ENCODE results near the gene MYL12A.
"Not testable (repeated sequence)": the region's sequence is repeated elsewhere in the genome, so short reads cannot be mapped to it uniquely, and the experiment has no call there.

The MYL12A gene

GRCh38 chr18:3219241-3219630 is 28.4 kb upstream of the MYL12A start:
- Histone ChIP-seq H4K20me1 (ENCODE audit: insufficient read depth, low read length) (no peaks in the 10 kb centered on the region), H3K9me3 (ENCODE audit: insufficient read depth, low read length, severe bottlenecking) (no peaks in the 10 kb centered on the region), H3K4me2 (ENCODE audit: insufficient read depth, low read length) (no peak overlapping the region), H3K9ac (ENCODE audit: low read depth, low read length) (no peak overlapping the region), H3K36me3 (ENCODE audit: insufficient read depth, low read length) (no peaks in the 10 kb centered on the region), H3K27me3 (ENCODE audit: insufficient read depth, low read length, poor library complexity) (no peaks in the 10 kb centered on the region), H3K27ac (ENCODE audit: low read length) (no peak overlapping the region), H3K4me1 (ENCODE audit: insufficient read depth, low read length) (no peaks in the 10 kb centered on the region), H2AFZ (ENCODE audit: low read depth, low read length) (no peak overlapping the region), H3K4me3 (ENCODE audit: low read depth in 1 of 2, low read length in 2 of 2) (no peak overlapping the region), H3K79me2 (ENCODE audit: insufficient read depth, low read length) (no peaks in the 10 kb centered on the region)
- TF ChIP-seq EZH2 (IDR thresholded peaks at IDR 0.05; ENCODE audit: borderline replicate concordance, low read depth, low read length, severe bottlenecking): no peak
- TF ChIP-seq CTCF (IDR thresholded peaks at IDR 0.05; ENCODE audit: borderline replicate concordance, extremely low read depth, low read length, poor library complexity, severe bottlenecking): no peak
- ATAC-seq (ENCODE audit: insufficient read depth, low read depth) (no peak), DNase-seq (no peak)

- Histone ChIP-seq H3K27me3 (ENCODE audit: insufficient read depth, low read length, poor library complexity) (no peaks in the 10 kb centered on the region), H3K4me1 (ENCODE audit: insufficient read depth, low read length) (no peaks in the 10 kb centered on the region), H3K4me3 (ENCODE audit: low read depth in 1 of 2, low read length in 2 of 2) (no peak within 1 kb of the TSS), H3K9me3 (ENCODE audit: insufficient read depth, low read length, severe bottlenecking) (no peaks in the 10 kb centered on the region), H4K20me1 (ENCODE audit: insufficient read depth, low read length) (no peaks in the 10 kb centered on the region), H3K9ac (ENCODE audit: low read depth, low read length) (no peak within 1 kb of the TSS), H3K79me2 (ENCODE audit: insufficient read depth, low read length) (no peaks in the 10 kb centered on the region), H2AFZ (ENCODE audit: low read depth, low read length) (no peak within 1 kb of the TSS), H3K27ac (ENCODE audit: low read length) (no peak within 1 kb of the TSS), H3K36me3 (ENCODE audit: insufficient read depth, low read length) (no peaks in the 10 kb centered on the region), H3K4me2 (ENCODE audit: insufficient read depth, low read length) (no peak within 1 kb of the TSS)
- TF ChIP-seq EZH2 (IDR thresholded peaks at IDR 0.05; ENCODE audit: borderline replicate concordance, low read depth, low read length, severe bottlenecking) (no peak), CTCF (IDR thresholded peaks at IDR 0.05; ENCODE audit: borderline replicate concordance, extremely low read depth, low read length, poor library complexity, severe bottlenecking) (no peak)
- no peak for DNase-seq
- no peak for ATAC-seq (ENCODE audit: insufficient read depth, low read depth)
Measured at GRCh38 chr18:3219631-3220335, 27.8 kb upstream of the MYL12A start, which contains the start of gene MYOM1. Gene MYOM1 (minus strand): TSS chr18:3219968. CDS start chr18:3215223, 4,745 bp downstream.

- H3K27me3 ChIP-seq (ENCODE audit: insufficient read depth, low read length, poor library complexity); H3K4me1 ChIP-seq (ENCODE audit: insufficient read depth, low read length); H3K9me3 ChIP-seq (ENCODE audit: insufficient read depth, low read length, severe bottlenecking); H3K36me3 ChIP-seq (ENCODE audit: insufficient read depth, low read length); H3K9ac ChIP-seq (ENCODE audit: low read depth, low read length); H4K20me1 ChIP-seq (ENCODE audit: insufficient read depth, low read length); ATAC-seq (ENCODE audit: insufficient read depth, low read depth); DNase-seq; H3K4me2 ChIP-seq (ENCODE audit: insufficient read depth, low read length); H2AFZ ChIP-seq (ENCODE audit: low read depth, low read length); H3K79me2 ChIP-seq (ENCODE audit: insufficient read depth, low read length); H3K27ac ChIP-seq (ENCODE audit: low read length); H3K4me3 ChIP-seq (ENCODE audit: low read depth in 1 of 2, low read length in 2 of 2): not testable (repeated sequence)
Measured at GRCh38 chr18:3220868-3221267, 26.7 kb upstream of the MYL12A start.

- no peak overlapping the region for H3K27ac ChIP-seq (ENCODE audit: low read length)
- TF ChIP-seq EZH2 (IDR thresholded peaks at IDR 0.05; ENCODE audit: borderline replicate concordance, low read depth, low read length, severe bottlenecking) (no peak), CTCF (IDR thresholded peaks at IDR 0.05; ENCODE audit: borderline replicate concordance, extremely low read depth, low read length, poor library complexity, severe bottlenecking) (no peak)
- no peaks in the 10 kb centered on the region for H3K36me3 ChIP-seq (ENCODE audit: insufficient read depth, low read length)
Measured at GRCh38 chr18:3221496-3221895, 26.1 kb upstream of the MYL12A start.

More at GRCh38 chr18:3221496-3221895, 26.1 kb upstream of the MYL12A start:
- no peak overlapping the region for H3K4me3 ChIP-seq (ENCODE audit: low read depth in 1 of 2, low read length in 2 of 2)
- no peaks in the 10 kb centered on the region for H3K9me3 ChIP-seq (ENCODE audit: insufficient read depth, low read length, severe bottlenecking)
- no peaks in the 10 kb centered on the region for H3K27me3 ChIP-seq (ENCODE audit: insufficient read depth, low read length, poor library complexity)
- DNase-seq (no peak), ATAC-seq (ENCODE audit: insufficient read depth, low read depth) (no peak)
- H2AFZ ChIP-seq (ENCODE audit: low read depth, low read length): no peak overlapping the region
- no peak overlapping the region for H3K9ac ChIP-seq (ENCODE audit: low read depth, low read length)
- H3K4me1 ChIP-seq (ENCODE audit: insufficient read depth, low read length): no peaks in the 10 kb centered on the region
- H3K4me2 ChIP-seq (ENCODE audit: insufficient read depth, low read length): no peak overlapping the region
- H4K20me1 ChIP-seq (ENCODE audit: insufficient read depth, low read length): no peaks in the 10 kb centered on the region
- no peaks in the 10 kb centered on the region for H3K79me2 ChIP-seq (ENCODE audit: insufficient read depth, low read length)
